ENCODE results near the gene SLC12A2. TPM values are rescaled to one million over a fixed set of nuclear protein-coding genes. Genes with fewer than 3 reads are reported as not detected.

Gene SLC12A2
- polyA plus RNA-seq, 10 donors: 15.0 to 24.6 (median 18.8) TPM

- no peak for DNase-seq
Observed at GRCh38 chr5:128224336-128224735, 140.8 kb downstream of the SLC12A2 start.

GRCh38 chr5:128225245-128226030, 141.9 kb downstream of the SLC12A2 start:
- no peak for DNase-seq

- peak; percentile 80 to 90 (median 80) for DNase-seq
Observed at GRCh38 chr5:128228008-128228407, 144.4 kb downstream of the SLC12A2 start.

GRCh38 chr5:128228521-128228920, 145.0 kb downstream of the SLC12A2 start:
- DNase-seq: peak; percentile 82 to 92 (median 84)

GRCh38 chr5:128234928-128235641, 151.5 kb downstream of the SLC12A2 start:
- no peak for DNase-seq

GRCh38 chr5:128236334-128236733, 152.8 kb downstream of the SLC12A2 start:
- DNase-seq: no peak

GRCh38 chr5:128237000-128237399, 153.4 kb downstream of the SLC12A2 start:
- DNase-seq: no peak

GRCh38 chr5:128237546-128237945, 154.0 kb downstream of the SLC12A2 start:
- DNase-seq: peak; percentile 78 to 91 (median 83)
